A204.1 (cell line): Measurements from ENCODE around the gene SOWAHB.
"Not testable (repeated sequence)": the region's sequence is repeated elsewhere in the genome, so short reads cannot be mapped to it uniquely, and the experiment has no call there.

Source experiments
- FAIRE-seq: peaks from 2 replicates; lab custom pipeline; 2012; peaks lifted over from hg19 to GRCh38; lab: Jason Lieb, UNC

The SOWAHB gene

DNA sequence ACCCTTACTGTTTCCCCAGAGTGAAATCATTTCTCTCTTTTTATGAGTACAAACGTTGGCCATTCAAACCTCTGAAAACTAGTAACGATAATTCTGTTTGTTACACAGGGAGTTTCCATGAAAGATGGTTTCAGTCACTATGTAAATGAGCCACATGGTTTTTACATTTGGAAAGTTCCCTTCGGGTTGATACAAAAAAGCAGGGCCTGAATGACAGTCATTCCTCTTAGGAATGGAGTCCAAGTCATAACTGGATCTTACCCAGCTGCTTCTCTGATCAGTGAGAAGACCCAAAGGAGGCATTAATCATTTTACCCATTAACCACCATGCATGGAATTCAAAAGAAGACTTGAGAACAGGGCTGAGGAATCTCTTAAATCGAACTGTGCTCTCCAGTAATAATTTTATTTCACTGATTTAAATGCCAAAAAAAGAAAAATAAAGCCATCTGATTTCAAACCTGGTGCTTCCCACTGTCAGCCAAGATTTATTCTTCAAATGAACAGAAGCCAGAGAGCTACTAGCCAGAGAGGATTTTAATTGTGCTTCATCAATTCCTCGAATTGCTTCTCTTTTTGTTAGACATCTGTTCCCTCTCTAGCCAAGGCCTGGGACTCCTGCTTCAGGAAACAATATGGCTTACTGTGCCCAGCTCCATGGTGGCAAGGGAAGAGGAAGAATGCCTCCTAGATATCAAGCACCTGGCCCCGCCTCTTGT is 3.2 kb downstream of the SOWAHB start:
- FAIRE-seq: no peak

DNA sequence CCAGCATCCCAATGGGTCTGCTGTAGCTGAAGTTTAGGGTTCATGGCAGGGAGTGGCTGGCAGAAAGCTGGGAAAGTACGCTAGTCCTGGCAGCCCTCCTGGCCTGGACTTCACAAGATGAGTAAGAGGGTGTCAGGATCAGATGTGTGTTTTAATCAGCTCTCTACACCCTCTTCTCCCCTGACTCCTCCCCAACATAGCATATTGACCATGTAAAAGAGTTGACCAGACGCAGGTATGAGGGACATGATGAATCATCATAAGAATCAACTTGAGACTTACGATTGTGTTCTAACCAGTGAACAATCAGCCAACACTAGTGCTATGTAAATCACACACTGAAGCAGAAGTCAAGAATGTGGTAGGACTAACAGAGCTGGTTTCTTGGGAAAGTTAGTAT is 5.3 kb downstream of the SOWAHB start:
- no peak for FAIRE-seq

DNA sequence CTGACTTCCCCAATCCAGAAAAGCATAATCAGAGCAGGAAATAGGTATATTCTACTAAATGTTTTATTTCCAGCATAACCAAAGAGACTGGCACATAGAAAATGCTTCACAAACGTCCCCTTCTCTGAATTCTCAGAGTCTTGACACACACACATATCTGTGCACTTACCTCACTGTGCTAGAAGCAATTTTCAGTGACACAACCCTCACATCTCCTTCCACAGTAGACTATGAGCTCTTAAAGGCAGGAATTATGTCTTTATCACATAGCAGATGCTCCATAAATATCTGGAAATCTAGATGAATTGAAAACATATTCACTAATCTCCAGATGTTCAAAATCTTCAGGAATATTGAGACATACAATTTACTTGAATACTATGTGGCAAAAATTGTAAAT is 5.9 kb downstream of the SOWAHB start:
- no peak for FAIRE-seq

DNA sequence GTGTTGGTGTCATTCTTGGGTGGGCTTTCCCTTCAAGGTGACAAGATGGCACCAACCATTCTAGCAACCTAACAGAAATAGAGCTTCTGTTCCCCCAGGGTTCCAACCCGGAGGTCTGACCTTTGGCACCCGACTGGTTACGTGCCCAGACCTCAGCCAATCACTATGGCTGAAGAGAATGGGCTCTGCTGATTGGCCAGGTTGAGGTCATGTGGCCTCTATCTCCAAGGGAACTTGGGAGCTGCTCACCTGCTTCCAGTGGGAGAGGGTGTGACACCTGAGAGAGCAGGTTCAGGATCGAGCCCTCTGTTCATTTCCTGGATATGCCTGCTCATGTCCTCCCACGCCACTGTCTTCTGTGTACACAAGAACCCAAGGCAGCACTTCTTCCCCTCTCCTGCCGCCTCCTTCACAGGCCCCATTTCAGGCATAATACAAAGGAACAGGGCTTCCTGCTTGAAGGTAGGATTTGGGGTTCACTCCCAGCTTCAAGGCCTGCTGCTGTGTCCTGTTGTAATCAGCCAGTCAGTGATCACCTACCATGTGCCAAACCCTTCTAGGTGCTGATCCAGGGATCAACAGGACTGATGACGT is 11.0 kb downstream of the SOWAHB start:
- no peak for FAIRE-seq

DNA sequence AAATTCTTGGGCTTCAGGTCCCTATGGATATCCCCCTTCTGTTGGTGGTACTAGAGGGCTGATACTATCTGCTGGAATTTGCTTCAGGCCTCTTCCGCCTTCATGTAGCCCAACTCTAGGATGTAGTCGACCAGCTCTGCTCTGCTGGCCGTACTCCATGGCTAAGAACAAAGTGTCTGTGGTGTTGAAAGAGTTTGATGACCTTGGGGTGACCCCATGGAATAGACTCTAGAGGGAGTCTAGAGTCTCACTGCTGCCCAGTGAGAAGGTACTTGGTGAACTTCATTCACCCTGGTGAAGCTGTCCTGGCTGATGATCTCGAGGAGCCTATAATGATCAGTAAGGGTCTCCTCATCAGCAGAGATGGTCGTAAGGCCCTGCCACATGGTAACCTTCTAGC is 11.7 kb downstream of the SOWAHB start:
- no peak for FAIRE-seq

DNA sequence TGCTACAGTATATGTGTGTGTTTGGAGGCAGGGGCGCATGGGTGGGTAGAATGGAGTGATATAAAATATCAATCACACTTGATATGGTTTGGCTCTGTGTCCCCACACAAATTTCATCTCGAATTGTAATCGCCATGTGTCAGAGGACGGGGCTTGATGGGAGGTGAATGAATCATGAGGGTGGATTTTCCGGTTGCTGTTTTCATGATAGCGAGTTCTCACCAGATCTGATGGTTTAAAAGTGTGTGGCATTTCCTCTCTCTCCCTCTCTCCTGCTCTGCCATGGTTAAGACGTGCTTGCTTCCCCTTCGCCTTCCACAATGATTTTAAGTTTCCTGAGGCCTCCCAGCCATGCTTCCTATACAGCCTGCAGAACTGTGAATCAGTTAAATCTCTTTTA is 14.8 kb downstream of the SOWAHB start:
- FAIRE-seq: no peak

DNA sequence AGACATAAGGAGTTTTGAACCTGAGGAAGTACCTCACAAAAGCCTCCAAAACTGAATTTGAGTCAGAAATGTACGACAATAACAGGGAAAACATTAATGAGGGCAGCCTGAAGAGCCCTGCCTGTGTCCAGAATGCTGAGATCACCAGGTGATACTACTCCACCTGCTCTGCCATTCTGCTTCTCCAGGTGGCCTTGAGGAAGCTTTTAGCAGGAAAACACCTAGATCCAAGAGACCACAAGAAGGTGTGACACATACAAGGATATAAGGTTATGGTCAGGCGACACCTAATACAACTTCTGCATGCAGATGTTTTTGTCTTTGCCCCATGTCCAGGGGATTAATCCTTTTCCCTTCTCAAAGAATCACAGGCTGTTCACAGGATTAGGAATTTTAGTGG is 15.3 kb downstream of the SOWAHB start:
- FAIRE-seq: no peak

DNA sequence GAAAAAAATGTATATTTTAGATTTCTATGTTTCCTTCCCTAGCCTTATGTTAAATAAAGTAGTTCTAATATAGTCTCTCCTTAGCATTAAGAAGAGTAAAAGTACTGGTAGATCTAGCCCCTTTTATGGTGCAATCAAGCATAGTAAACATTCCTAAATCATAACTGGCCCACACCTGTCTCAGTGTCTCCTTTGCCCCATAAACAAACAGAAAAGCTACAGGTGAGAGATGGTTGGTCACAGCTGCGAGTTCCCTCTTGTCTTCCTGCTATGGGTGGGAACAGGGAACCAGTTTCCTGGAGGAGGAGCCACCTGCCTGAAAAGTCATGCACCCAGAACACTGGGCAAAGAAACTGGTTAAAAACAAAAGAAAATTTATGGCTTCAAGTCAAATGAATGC is 16.6 kb downstream of the SOWAHB start:
- no peak for FAIRE-seq

DNA sequence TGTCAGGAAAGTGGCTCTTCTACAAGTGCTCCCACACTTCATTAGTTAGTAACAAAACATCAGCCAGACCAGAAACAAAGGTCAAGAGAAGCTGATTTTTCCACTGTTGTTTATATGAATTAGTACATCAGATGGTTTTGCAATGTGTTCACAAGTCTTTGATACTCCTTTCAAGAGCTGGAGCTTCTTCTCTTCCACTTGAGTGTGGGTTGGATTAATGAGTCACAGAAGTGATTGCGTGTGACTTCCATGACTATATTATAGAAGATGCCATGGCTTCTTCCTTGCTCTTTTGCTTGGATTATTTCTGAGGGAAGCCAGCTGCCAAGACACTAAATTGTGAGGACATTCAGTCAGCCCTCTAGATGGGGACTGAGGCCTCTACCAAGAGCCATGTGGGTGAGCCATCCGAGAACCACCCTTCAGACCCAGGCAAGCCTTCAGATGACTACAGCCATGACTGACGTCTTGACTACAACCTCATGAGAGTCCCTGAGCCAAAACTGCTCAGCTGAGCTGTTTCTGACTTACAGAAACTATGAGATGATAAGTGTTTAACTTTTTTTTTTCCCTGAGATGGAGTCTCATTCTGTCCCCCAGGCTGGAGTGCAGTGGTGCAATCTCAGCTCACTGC is 18.1 kb downstream of the SOWAHB start:
- no peak for FAIRE-seq

DNA sequence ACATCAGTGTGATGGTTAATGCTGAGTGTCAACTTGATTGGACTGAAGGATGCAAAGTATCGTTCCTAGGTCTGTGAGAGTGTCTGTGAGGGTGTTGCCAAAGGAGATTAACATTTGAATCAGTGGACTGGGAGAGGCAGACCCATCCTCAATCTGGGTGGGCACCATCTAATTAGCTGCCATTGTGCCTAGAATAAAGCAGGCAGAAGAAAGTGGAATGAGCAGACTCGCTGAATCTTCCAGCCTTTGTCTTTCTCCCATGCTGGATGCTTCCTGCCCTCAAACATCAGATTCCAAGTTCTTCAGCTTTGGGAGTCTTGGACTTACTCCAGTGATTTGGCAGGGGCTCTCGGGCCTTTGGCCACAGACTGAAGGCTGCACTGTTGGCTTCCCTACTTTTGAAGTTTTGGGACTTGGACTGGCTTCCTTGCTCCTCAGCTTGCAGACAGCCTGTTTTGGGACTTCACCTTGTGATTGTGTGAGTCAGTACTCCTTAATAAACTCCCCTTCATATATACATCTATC is 19.2 kb downstream of the SOWAHB start:
- not testable (repeated sequence) for FAIRE-seq

DNA sequence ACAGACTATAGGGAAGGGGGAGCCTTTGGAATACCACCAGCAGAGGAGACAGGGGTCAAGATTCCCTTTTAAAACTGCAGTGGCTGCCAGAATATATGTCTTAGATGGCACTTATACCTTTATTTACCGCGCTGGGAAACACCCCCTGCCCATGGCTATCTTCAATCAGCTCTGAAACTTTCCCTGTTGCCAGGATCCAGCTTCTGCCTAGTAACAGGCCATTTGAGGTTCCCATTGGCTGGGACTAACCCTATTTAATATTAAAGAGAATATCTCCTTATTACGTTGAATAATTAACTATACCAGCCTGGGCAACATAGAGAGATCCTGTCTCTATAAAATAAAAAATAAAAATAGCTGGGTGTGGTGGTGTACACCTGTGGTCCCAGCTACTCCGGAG is 23.8 kb downstream of the SOWAHB start:
- no peak for FAIRE-seq

DNA sequence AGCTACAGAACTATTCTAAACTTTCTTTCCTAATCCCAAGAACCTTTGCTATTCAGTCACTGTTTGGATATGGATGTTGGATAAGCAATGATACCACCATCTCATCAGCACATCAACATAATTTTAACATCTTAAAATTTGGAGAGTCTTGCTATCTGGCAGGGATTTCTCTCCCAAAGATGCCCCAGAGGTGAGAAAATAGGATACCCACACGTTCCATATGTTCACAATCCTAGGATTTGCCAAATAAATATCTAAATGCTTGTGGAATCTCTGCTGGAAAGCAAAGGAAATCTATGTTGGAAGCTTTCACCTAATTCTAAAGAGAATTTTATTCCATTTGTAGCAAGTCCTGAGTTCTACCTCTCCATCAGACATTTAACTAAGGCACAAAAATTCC is 24.4 kb downstream of the SOWAHB start:
- no peak for FAIRE-seq

DNA sequence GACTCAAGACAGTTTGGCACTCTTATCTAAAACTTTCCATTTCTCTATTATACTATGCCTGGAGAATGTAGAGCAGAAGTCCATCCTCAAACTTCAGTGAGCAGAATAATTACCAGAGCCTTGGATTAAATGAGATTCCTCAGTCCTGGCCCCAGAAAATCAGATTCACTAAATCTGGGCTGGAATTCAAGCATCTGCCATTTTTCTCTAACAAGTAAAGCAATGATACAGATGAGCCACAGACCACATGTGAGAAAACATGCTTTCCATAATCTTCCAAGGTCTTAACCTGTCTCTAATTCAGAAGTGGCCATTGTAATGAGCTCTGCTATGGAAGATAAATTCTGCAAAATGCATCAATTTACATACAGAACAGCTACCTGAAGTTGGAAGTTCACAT is 25.4 kb downstream of the SOWAHB start:
- FAIRE-seq: no peak

DNA sequence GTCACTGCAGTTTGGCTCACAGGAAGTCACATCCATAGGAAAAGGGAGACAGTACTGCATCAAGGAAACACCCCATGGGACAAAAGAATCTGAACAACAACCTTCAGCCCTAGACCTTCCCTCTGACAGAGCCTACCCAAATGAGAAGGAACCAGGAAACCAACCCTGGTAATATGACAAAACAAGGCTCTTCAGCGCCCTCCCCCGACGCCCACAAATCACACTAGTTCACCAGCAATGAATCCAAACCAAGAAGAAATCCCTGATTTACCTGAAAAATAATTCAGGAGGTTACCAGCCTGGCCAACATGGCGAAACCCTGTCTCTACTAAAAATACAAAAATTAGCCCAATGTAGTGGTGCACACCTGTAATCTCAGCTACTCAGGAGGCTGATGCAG is 29.2 kb downstream of the SOWAHB start:
- FAIRE-seq: not testable (repeated sequence)

DNA sequence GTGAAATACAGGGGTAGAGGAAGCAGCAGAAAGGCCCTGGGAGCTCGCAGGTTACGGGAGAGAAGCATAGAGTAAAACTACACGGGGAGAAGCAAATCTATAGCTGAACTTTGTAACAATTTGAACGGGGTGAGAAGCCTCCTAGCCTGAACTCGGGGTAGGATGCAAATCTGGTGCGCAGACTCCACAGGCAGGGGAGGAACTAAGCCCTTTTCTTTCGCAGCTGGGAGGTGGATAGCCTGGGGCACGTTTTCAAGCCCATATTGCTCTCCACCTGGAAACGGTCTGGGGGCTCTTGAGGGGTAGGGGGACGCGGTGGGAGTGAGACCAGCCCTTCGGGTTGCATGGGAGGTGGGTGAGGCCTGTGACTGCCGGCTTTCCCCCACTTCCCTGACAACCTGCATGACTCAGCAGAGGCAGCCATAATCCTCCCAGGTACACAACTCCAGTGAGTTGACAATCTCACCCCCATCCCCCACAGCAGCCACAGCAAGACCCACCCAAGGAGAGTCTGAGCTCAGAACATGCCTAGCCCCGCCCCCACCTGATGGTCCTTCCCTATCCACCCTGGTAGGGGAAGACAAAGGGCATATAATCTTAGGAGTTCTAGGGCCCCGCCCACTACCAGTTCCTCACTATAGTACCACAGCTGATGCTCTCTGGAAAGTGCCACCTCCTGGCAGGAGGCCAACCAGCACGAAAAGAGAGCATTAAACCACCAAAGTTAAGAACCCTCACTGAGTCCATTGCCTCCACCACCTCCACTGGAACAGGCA is 29.9 kb downstream of the SOWAHB start:
- no peak for FAIRE-seq

DNA sequence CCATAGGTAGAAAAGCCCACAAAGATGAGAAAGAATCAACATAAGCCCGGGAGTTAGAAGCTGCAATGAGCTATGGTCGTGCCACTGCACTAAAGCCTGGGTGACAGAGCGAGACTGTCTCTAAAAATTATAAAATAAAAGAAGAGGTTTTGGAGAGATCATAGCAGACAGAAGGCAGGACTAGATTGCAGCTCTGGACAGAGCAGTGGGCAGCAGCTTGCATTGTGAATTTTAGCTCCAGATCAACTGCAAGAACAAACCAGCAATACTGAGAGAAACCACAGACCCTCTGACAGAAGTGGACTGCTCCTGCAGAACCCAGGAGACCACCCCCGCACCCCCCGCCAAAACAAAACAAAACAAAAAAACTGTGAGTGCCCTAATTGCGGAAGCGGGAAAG is 30.6 kb downstream of the SOWAHB start:
- FAIRE-seq: no peak

DNA sequence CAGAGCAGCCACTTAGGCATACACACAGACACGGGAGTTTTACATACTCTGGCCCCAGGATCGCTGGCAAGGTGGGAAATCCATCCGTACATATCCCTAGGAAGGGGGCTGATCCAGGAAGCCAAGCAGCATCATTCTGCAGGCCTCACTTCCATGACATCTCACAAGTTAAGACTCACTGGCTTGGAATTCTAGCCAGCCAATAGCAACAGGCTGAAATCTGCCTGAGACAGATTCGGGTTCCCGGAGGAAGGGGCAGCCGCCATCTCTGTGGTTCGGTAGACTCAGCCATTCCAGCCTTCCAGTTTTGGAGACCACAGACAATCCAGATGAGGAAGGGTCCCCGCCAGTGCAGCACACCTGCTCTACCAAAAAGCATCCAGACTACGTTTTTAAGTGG is 31.3 kb downstream of the SOWAHB start:
- FAIRE-seq: no peak

DNA sequence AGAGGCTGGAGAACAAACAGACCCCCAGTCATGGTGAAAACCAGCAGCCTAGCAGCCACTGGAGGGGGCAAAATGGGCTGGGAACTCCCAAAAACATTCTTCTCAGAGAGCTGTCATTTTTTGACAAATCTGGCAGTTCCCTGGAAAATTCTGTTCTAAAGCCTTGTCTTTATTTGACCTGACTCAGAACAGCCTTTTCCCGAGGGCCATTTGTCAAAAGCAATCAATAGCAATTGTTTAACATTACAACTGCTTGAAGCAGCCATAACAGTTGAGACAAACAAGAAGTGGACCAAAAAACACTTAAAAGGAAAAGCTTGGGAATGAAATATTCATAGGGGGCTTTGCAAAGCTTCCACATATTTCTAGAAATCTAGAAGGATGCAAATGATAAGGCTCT is 39.6 kb downstream of the SOWAHB start:
- no peak for FAIRE-seq

DNA sequence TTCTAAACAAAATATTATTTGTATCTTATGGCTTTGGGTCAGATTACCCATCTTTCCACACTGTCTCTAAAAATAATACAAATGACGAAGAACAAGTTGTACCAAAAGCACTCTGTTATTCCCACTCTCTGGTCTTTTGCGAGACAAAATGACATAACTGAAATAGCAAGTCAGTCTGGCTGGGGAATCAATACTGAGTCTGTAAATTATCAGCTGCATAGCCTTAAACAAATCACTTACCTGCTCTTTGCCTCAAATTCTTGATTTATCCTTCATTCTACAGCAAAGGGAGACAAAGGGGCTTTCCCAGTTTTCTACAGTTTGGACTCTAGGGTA is 40.9 kb downstream of the SOWAHB start:
- FAIRE-seq: no peak

DNA sequence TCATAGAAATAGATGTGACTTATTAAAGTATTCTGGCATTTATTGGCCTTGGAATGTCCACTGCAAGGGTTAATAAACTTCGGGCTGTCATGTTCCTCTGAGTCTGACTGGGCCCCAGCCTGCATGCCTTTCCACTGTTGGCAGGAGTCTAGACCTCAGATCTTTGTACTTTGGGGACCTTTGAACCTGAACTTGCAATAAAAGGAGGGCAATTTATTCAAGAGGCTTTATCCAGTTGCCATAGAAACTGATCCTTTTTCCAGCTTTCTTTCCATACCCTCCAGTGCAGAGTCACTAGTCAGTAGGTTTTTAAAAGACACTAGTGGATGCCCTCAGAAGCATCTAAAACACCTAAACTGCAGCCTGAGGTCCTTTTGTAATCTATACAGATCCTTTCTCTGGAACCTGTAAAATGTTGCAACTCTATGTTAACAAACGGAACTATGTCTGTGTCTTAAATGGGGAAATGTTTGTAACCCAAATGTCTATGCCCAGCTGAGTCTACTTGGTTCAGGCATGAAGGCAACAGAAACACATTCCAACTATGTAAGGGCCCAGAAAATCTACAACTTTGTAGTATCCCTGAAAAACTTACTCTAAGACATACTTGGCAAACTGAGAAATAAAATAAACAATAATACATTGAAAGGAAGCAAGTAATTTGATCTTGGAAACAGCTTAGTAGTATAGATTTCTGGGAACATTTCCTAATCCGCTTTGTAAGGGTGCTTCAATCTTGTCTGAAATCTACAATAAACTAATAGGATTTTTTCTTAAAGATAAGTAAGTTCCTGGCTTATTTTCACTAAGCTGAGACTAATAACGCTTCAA is 41.5 kb downstream of the SOWAHB start:
- FAIRE-seq: no peak

DNA sequence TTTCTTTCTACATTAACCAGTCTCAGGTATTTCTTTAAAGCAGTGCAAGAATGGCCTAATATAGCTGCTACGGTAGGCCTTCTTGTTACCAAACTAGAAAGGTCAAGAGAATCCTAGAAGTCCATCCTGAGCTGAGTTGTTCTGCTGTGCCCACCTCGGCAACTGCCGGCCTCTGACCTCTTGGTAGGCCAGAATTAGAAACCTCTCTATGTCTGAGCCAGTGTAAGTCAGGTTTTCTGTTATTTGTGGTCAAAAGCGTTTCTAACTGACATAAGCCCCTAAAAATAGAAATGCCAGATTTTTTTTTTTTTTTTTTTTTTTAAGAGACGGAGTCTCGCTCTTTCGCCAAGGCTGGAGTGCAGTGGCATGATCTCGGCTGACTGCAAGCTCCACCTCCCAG is 43.1 kb downstream of the SOWAHB start:
- FAIRE-seq: no peak

DNA sequence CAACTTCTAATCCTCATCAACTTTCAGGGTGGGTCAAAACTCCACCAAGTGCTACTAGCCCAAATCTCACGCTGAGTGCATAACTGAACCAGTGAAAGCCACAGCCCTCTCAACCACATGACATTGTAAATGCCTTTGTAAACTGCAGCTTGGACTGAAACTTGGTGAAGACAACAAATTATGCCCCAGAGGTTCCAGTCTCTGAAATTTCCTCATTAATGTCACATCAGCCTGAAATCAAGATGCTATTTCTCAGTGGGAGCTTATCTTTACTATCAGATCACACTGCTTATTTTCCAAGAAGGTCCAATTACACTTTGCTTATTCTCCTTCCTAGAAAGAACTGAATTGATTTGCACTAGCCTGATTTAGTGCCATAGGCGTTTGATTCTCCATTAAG is 46.6 kb downstream of the SOWAHB start:
- FAIRE-seq: no peak
